IPS-18c (cell line): ENCODE measurements around the gene LRMDA.

ENCODE experiments used
- H3K4me3 ChIP-seq: 2 replicates; pipeline ENCODE4 v1.7.0; 2013; ENCODE audit warnings: low read depth, mild to moderate bottlenecking, low read length, moderate library complexity; ENCODE audit not compliant: insufficient read depth
- H3K9me3 ChIP-seq: one replicate; pipeline ENCODE4 v1.6.1; 2013; ENCODE audit warnings: mild to moderate bottlenecking, low read length, moderate library complexity; ENCODE audit not compliant: control insufficient read depth, insufficient read depth

LRMDA gene

GRCh38 chr10:76033457-76034196 lies 602.2 kb downstream of the LRMDA start:
- no peaks in the 10 kb centered on the region for H3K9me3 ChIP-seq
- no peak overlapping the region for H3K4me3 ChIP-seq

GRCh38 chr10:76034353-76035205 lies 603.2 kb downstream of the LRMDA start:
- Histone ChIP-seq H3K4me3 (no peak overlapping the region), H3K9me3 (peaks cover 2% of the 10 kb centered on the region)

GRCh38 chr10:76035206-76036110 lies 604.0 kb downstream of the LRMDA start:
- H3K9me3 ChIP-seq: peaks cover 2% of the 10 kb centered on the region
- H3K4me3 ChIP-seq: no peak overlapping the region

GRCh38 chr10:76036111-76036940 lies 604.9 kb downstream of the LRMDA start:
- H3K4me3 ChIP-seq: no peak overlapping the region
- H3K9me3 ChIP-seq: peaks cover 2% of the 10 kb centered on the region

- Histone ChIP-seq H3K4me3 (no peak overlapping the region), H3K9me3 (peaks cover 2% of the 10 kb centered on the region)
Observed at GRCh38 chr10:76036962-76037361, 605.5 kb downstream of the LRMDA start.

DNA sequence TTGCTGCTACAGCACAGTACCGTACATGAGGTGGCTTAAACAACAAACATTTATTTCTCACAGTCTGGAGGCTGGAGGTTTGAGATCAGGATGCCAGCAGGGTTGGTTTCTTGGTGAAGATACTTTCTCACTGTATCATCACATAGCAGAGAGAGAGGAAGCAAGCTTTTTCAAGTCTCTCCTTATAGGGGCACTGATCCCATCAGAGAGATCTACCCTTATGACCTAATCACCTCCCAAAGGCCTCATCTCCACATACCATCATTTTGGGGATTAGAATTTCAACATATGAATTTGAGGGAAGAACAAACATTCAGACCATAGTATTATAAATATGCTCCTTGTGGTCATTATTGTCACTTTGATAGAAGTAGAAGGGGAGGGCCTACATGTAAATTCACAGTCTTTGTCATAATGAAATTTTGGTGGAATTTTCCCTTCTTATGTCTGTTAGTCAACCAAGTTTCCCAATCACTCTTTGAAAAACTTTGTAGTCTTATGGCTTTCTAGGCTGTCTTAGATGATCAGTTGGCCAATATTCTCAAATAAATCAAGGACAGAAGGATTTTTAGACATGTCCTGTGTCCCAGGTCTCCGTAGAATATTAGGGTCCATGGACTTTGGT lies 606.2 kb downstream of the LRMDA start:
- no peak overlapping the region for H3K4me3 ChIP-seq
- H3K9me3 ChIP-seq: peaks cover 2% of the 10 kb centered on the region

DNA sequence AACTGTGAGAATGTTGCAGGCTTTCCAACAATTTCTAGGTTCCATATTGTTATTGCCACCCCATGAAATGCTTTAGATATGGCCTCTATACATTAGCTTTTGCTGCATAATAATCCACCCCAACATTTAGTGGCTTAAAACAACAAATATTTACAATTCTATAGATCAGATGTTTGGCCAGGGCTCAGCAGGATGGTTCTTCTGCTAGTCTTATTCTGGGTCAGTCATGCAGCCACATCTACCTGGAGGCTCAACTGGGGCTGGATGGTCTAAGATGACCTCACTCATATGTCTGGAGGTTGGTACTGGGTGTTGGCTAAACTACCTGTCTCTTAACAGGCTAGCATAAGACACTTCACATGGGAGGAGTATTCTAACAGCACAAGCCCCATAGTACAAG lies 607.3 kb downstream of the LRMDA start:
- peaks cover 2% of the 10 kb centered on the region for H3K9me3 ChIP-seq
- no peak overlapping the region for H3K4me3 ChIP-seq

DNA sequence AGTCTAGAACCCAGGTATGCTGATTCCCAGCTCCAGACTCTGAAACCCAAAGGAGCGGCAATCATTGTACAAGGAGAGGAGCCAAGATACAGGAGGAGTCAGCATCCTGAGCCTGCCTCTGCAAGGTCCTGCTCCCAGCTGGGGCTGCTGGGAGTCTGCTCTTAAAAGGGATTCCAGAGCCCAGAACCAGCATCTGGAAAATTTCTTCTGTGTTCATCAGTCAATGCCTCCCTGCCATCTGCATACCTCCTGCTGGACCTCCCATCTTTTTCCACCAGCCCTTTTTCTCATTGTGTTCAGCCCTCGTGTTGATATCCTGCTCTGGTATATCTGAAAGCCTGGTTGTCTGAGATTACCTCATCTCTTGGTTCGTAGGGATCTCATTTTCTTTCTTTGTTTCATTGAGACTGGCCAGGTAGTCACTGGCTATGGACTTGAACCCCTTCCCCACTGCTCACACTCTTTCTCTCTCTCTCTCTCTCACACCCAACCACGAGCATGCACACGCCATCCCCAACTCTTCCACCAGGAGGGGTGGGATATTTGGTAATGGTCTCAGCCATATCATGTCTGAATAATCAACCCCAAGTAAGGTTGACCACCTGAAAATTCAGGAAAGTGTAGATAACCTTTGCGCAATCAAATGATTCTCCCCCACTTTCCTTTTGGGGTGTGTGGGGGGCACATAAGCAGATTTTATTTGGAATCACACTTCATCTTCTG lies 608.8 kb downstream of the LRMDA start:
- peaks cover 2% of the 10 kb centered on the region for H3K9me3 ChIP-seq
- no peak overlapping the region for H3K4me3 ChIP-seq

GRCh38 chr10:76040830-76041220 lies 609.4 kb downstream of the LRMDA start:
- Histone ChIP-seq H3K4me3 (no peak overlapping the region), H3K9me3 (peaks cover 2% of the 10 kb centered on the region)

DNA sequence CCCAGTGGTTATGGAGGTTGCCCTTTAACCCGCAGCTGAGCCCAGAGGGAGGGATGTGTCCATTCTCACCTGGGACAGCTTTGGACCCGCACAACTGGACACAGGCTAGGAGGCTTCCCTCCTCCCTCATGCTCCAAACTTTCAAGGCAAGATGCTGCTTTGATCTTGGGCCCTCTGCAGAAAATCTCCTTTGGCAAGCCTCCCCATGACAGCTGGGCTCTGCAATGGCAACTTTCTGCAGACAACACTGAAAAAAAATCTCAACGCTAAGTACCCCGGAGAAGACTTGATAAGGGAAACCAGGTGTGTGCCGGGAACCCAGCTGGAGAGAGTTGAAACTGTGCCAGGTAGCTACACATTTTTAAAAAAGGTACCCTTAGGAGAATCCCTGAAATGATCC lies 610.1 kb downstream of the LRMDA start:
- Histone ChIP-seq H3K4me3 (no peak overlapping the region), H3K9me3 (peaks cover 2% of the 10 kb centered on the region)

DNA sequence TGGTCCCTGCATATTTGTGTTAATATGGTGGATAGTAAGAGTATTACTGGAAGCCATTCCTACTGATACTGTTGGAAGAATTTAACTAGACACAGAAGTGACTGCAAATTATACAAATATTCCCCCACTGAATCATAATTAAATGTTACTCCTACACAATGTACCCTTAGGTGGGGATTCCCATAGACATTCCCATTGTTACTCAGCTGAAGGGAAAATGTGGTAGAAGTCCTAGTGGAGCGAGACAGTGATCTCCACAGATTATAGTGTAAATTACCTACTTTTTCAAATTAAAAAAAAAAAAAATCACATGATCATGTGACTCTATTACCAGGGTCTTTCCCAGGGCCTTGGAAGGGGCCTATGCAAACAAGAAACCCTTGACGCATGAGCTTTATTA lies 611.8 kb downstream of the LRMDA start:
- Histone ChIP-seq H3K9me3 (peaks cover 2% of the 10 kb centered on the region), H3K4me3 (no peak overlapping the region)

GRCh38 chr10:76044751-76045150 lies 613.3 kb downstream of the LRMDA start:
- H3K4me3 ChIP-seq: no peak overlapping the region
- H3K9me3 ChIP-seq: no peaks in the 10 kb centered on the region

- Histone ChIP-seq H3K9me3 (no peaks in the 10 kb centered on the region), H3K4me3 (no peak overlapping the region)
Observed at GRCh38 chr10:76045174-76045573, 613.8 kb downstream of the LRMDA start.

- H3K9me3 ChIP-seq: no peaks in the 10 kb centered on the region
Observed at GRCh38 chr10:76047521-76047920, 616.1 kb downstream of the LRMDA start.

GRCh38 chr10:76049581-76050290 lies 618.3 kb downstream of the LRMDA start:
- Histone ChIP-seq H3K4me3 (no peak overlapping the region), H3K9me3 (no peaks in the 10 kb centered on the region)

More at GRCh38 chr10:76047521-76047920, 616.1 kb downstream of the LRMDA start:
- no peak overlapping the region for H3K4me3 ChIP-seq
